DND-41 (cell line): ENCODE results near the gene GLYR1.
A peak's percentile ranks its signal among the peaks of the same experiment; 100 is the strongest.
"Not testable (repeated sequence)": the region's sequence is repeated elsewhere in the genome, so short reads cannot be mapped to it uniquely, and the experiment has no call there.

ENCODE experiments used
- ATAC-seq: fragments of 200-7000 bp; cut with Tn5 transposase; 3 replicates; pipeline ENCODE4 v1.9.1; 2021; ENCODE audit warnings: low read depth; ENCODE audit not compliant: insufficient read depth
- DNase-seq: peaks from one replicate; pipeline ENCODE4 v3.0.0-alpha.2; 2020
- H2AFZ ChIP-seq: 2 replicates; pipeline ENCODE4 v1.6.0; 2012; ENCODE audit warnings: low read depth, low read length
- H3K27ac ChIP-seq: 2 replicates; pipeline ENCODE4 v1.5.1; 2012; ENCODE audit warnings: low read length, inconsistent platforms
- H3K27me3 ChIP-seq: fragments of 200-600 bp; sonication (generic); 2 replicates; pipeline ENCODE4 v1.6.0; 2012; ENCODE audit warnings: low read length, mild to moderate bottlenecking, inconsistent platforms; ENCODE audit not compliant: insufficient read depth, poor library complexity
- H3K36me3 ChIP-seq: 2 replicates; pipeline ENCODE4 v1.5.1; 2012; ENCODE audit warnings: low read length, inconsistent platforms; ENCODE audit not compliant: insufficient read depth
- H3K4me1 ChIP-seq: 2 replicates; pipeline ENCODE4 v1.5.1; 2012; ENCODE audit warnings: mild to moderate bottlenecking, low read length; ENCODE audit not compliant: insufficient read depth
- H3K4me2 ChIP-seq: 2 replicates; pipeline ENCODE4 v1.6.0; 2012; ENCODE audit warnings: mild to moderate bottlenecking, moderate library complexity, low read length, inconsistent platforms; ENCODE audit not compliant: insufficient read depth
- H3K4me3 ChIP-seq, 2 experiments: fragments of 200-600 bp in 1 of 2; shearing (Covaris generic) in 1 of 2; 2 replicates each; pipeline ENCODE4 v1.5.1; 2012 to 2016; ENCODE audit warnings: inconsistent platforms in 2 of 2, low read length in 2 of 2, mild to moderate bottlenecking in 2 of 2, low read depth in 1 of 2, moderate library complexity in 1 of 2
- H3K79me2 ChIP-seq: 2 replicates; pipeline ENCODE4 v1.6.0; 2012; ENCODE audit warnings: low read length, inconsistent platforms; ENCODE audit not compliant: insufficient read depth
- H3K9ac ChIP-seq: 2 replicates; pipeline ENCODE4 v1.6.0; 2012; ENCODE audit warnings: low read depth, mild to moderate bottlenecking, inconsistent platforms, low read length, moderate library complexity
- H3K9me3 ChIP-seq: 2 replicates; pipeline ENCODE4 v1.5.1; 2012; ENCODE audit warnings: low read length, moderate library complexity, mild to moderate bottlenecking, inconsistent platforms; ENCODE audit not compliant: insufficient read depth, severe bottlenecking
- H4K20me1 ChIP-seq: 2 replicates; pipeline ENCODE4 v1.6.0; 2012; ENCODE audit warnings: low read length; ENCODE audit not compliant: insufficient read depth
- EZH2 ChIP-seq: IDR thresholded peaks from 3 replicates; pipeline ENCODE4 v1.6.1; 2012; ENCODE audit warnings: borderline replicate concordance, low read depth, mild to moderate bottlenecking, moderate library complexity, low read length, inconsistent platforms; ENCODE audit not compliant: severe bottlenecking
- TF ChIP-seq, protein P1 (sequence below): IDR thresholded peaks from 2 replicates; pipeline ENCODE4 v1.5.1; 2012; ENCODE audit warnings: borderline replicate concordance, low read length, moderate library complexity, mild to moderate bottlenecking; ENCODE audit not compliant: poor library complexity, severe bottlenecking; ENCODE audit errors: extremely low read depth

GLYR1 gene

DNA sequence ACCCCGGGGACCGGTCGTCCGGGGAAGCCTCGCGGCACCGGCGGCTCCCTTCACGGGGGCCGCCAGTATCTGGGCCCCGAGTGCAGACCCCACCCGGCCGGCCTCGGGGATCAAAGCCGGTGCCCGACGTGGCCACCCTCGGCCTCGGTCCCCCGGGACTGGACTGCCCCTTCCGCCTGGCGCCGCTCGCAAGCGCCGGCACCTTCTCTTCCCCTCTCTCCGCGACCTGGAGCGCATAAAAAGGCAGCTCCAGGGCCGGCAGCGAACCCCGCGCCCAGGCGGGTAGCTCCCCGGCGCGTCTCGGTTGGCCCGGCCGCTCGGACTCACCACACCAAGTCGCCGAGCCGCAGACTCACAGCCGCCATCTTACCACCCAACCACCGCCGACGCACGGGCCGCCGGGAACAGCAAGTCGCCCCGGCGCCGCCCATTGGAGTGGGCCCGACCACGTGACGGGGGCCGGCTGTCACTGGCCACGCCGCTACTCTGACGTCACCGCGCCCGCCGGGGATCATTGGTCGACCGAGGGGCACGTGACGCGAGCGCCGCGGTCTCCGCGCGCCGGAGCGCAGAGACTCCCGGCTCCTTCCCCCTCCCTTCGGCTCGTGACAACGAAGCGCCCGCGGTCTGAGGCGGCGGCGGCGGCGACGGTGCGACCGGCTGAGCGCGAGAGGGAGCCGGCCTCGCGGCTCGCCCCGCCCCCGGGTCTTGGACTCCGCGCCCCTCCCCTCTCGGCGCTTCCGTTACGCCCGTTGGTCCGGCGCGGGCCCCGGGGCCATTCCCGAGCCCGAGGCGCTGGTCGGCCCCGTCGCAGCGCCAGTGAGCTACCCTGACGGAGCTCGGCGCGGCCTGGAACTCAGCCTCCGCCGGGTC is at the start of gene GLYR1, which contains the start of gene UBN1:
TSS of gene GLYR1 (minus strand) at position 388 of the 873 bp plus-strand sequence. CDS start at position 365, 23 bp downstream.
TSS of gene UBN1 (plus strand) at position 581 of the 873 bp plus-strand sequence. CDS start 5,437 bp downstream, outside the sequence.
- ATAC-seq (peak; percentile 92), DNase-seq (peak; percentile 99)
- peaks cover 49% of the 10 kb centered on the region for H3K36me3 ChIP-seq
- peak within 1 kb of the TSS; percentile 97 for H2AFZ ChIP-seq
- H3K9ac ChIP-seq = peak within 1 kb of the TSS; percentile 99
- H3K4me1 ChIP-seq = peaks cover 49% of the 10 kb centered on the region
- peaks cover 61% of the 10 kb centered on the region for H4K20me1 ChIP-seq
- peak within 1 kb of the TSS; percentile 85 for H3K27ac ChIP-seq
- peak within 1 kb of the TSS; percentile 100 for H3K4me2 ChIP-seq
- TF ChIP-seq, protein P1, sequence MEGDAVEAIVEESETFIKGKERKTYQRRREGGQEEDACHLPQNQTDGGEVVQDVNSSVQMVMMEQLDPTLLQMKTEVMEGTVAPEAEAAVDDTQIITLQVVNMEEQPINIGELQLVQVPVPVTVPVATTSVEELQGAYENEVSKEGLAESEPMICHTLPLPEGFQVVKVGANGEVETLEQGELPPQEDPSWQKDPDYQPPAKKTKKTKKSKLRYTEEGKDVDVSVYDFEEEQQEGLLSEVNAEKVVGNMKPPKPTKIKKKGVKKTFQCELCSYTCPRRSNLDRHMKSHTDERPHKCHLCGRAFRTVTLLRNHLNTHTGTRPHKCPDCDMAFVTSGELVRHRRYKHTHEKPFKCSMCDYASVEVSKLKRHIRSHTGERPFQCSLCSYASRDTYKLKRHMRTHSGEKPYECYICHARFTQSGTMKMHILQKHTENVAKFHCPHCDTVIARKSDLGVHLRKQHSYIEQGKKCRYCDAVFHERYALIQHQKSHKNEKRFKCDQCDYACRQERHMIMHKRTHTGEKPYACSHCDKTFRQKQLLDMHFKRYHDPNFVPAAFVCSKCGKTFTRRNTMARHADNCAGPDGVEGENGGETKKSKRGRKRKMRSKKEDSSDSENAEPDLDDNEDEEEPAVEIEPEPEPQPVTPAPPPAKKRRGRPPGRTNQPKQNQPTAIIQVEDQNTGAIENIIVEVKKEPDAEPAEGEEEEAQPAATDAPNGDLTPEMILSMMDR = no peak
- TF ChIP-seq EZH2 = no peak
- no peaks in the 10 kb centered on the region for H3K9me3 ChIP-seq
- peak within 1 kb of the TSS; percentile 95 to 97 for H3K4me3 ChIP-seq
- H3K79me2 ChIP-seq = peaks cover 90% of the 10 kb centered on the region
- no peaks in the 10 kb centered on the region for H3K27me3 ChIP-seq

- H3K79me2 ChIP-seq, H3K27me3 ChIP-seq, H2AFZ ChIP-seq, H3K9me3 ChIP-seq, DNase-seq, H3K9ac ChIP-seq, H3K4me2 ChIP-seq, H3K36me3 ChIP-seq, H3K4me3 ChIP-seq, H4K20me1 ChIP-seq, H3K27ac ChIP-seq, ATAC-seq, H3K4me1 ChIP-seq: not testable (repeated sequence)
Observed at GRCh38 chr16:4896761-4897160, 49.7 kb upstream of the GLYR1 start.

DNA sequence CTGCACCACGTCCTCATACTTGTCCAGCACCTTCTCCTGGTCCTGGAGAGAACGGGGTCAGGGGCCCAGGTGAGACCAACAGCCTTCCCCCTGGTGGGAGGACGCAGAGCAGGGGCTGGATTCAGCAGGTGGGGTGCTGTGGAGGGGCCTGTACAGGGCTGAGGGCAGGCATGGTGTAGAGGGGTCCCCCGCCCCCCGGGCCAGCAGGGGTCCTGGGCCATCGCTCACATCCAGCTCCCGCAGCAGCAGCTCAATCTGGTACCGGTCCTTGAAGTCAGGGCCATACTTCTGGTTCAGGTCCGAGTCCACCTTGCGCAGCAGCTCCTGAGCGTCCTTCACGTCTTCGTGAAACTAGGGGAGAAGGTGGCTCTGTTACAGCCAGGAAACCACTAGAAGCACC is 48.3 kb upstream of the GLYR1 start:
- H4K20me1 ChIP-seq = peaks cover 9% of the 10 kb centered on the region; the same call in 1 of the 2 replicates
- no peak overlapping the region for H3K4me2 ChIP-seq
- no peaks in the 10 kb centered on the region for H3K9me3 ChIP-seq
- no peak overlapping the region for H3K9ac ChIP-seq
- TF ChIP-seq EZH2 = no peak
- TF ChIP-seq, protein P1 = no peak
- H3K36me3 ChIP-seq = no peaks in the 10 kb centered on the region
- H3K27me3 ChIP-seq = no peaks in the 10 kb centered on the region
- H3K27ac ChIP-seq = no peak overlapping the region
- no peaks in the 10 kb centered on the region for H3K79me2 ChIP-seq
- H2AFZ ChIP-seq = no peak overlapping the region
- ATAC-seq (no peak), DNase-seq (no peak)
- H3K4me1 ChIP-seq = no peaks in the 10 kb centered on the region
- no peak overlapping the region for H3K4me3 ChIP-seq
